ENCODE results near the gene MBTPS2.

DNA sequence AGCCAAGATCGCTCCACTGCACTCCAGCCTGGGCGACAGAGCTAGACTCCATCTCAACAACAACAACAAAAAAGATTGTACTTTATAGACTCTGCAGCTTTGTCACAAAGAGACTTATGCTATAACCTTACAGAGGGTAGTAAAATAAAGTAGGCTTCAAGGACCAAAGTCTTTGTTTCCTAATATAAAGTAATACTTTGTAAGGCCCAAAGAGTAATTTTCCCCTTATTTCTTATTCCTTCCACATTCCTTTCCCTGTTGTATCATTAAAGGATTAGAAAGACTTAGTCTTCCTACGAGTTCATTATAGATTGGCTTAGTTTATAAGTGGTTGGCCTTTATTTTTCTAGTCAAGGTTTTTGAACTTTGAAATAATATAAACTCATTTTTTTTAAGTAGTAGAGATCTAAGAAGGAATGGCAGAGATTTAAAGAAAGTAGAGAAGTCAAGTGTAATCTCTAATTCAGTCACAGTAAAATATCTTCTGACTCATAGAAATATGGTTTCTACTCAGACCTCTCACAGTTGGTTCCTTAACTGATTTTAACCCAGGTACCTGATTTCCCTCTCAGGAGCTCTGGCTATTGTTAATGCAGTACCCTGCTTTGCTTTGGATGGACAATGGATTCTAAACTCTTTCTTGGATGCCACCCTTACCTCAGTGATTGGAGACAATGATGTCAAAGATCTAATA, 42.6 kb downstream of the MBTPS2 start:
- TF ChIP-seq, protein P1, sequence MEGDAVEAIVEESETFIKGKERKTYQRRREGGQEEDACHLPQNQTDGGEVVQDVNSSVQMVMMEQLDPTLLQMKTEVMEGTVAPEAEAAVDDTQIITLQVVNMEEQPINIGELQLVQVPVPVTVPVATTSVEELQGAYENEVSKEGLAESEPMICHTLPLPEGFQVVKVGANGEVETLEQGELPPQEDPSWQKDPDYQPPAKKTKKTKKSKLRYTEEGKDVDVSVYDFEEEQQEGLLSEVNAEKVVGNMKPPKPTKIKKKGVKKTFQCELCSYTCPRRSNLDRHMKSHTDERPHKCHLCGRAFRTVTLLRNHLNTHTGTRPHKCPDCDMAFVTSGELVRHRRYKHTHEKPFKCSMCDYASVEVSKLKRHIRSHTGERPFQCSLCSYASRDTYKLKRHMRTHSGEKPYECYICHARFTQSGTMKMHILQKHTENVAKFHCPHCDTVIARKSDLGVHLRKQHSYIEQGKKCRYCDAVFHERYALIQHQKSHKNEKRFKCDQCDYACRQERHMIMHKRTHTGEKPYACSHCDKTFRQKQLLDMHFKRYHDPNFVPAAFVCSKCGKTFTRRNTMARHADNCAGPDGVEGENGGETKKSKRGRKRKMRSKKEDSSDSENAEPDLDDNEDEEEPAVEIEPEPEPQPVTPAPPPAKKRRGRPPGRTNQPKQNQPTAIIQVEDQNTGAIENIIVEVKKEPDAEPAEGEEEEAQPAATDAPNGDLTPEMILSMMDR (conservative IDR thresholded peaks at IDR 0.05; ENCODE audit: low read depth, low read length) = no peak
- TF ChIP-seq EZH2 (IDR thresholded peaks at IDR 0.05; ENCODE audit: borderline replicate concordance, low read depth, low read length, poor library complexity, severe bottlenecking) = no peak
